GM12874 (cell line): ENCODE measurements around the gene CDC25C.

Experiments
- TF ChIP-seq, protein P1 (sequence below): IDR thresholded peaks from 2 replicates; pipeline ENCODE4 v1.5.1; 2011; ENCODE audit warnings: low read depth, mild to moderate bottlenecking, control low read depth, low read length, moderate library complexity; ENCODE audit not compliant: insufficient read depth

Gene CDC25C

GRCh38 chr5:138352722-138353559 is 21.3 kb upstream of the CDC25C start:
- TF ChIP-seq, protein P1, sequence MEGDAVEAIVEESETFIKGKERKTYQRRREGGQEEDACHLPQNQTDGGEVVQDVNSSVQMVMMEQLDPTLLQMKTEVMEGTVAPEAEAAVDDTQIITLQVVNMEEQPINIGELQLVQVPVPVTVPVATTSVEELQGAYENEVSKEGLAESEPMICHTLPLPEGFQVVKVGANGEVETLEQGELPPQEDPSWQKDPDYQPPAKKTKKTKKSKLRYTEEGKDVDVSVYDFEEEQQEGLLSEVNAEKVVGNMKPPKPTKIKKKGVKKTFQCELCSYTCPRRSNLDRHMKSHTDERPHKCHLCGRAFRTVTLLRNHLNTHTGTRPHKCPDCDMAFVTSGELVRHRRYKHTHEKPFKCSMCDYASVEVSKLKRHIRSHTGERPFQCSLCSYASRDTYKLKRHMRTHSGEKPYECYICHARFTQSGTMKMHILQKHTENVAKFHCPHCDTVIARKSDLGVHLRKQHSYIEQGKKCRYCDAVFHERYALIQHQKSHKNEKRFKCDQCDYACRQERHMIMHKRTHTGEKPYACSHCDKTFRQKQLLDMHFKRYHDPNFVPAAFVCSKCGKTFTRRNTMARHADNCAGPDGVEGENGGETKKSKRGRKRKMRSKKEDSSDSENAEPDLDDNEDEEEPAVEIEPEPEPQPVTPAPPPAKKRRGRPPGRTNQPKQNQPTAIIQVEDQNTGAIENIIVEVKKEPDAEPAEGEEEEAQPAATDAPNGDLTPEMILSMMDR = peak; percentile 73

DNA sequence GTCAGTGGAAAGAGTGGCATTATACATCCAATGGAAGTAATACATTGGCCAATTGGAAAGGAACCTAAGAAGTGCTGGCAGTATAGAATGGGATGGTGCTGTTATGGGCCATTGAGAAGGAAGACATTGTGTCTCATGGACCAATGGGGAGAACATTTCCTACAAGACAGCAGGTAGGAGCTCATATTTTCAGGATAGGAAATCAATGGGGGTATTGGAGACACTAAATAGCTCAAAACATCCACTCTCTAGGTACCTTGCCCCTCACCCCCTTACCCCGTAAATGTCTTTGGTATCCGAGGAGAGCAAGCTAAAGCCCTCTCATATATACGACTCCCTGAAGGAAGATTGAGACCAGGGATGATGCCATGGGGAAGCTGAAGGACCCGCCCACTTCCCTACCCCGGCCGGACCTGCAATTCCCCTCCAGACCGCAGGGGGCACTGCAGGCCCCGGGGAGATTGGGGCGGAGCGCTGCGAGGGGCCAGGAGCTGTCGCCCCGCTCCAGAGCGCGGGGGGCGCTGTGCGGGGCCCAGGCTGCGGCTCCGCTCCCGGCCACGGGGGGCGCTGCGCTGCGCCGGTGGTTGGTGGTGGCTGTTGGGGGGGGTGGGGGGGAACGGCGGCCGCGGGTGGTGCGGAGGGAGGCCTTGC is 20.6 kb upstream of the CDC25C start, which contains the start of gene KDM3B:
Gene KDM3B, plus strand, starts transcription at position 615 of the 651 bp plus-strand sequence. CDS start 111 bp downstream, outside the sequence.
- TF ChIP-seq, protein P1 = peak; percentile 100

DNA sequence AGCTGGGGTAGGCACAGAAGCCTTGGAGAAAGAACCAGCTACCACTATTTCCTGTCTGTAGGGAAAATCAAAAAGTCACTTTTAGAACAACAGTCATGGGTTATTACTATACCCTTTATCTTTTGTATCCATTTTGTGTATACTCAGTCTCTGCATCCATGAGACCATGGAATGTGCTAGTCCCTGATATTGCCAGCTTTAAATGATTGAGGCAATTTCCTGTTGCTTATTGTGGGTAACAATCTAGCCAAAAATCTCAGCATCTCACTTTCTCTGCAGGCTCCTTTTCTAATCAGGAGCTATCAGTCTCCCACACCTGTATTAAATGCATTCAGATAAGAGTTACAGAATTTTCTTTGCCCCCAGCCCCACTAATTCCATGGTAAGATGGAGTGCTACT is 19.9 kb upstream of the CDC25C start:
- TF ChIP-seq, protein P1 = no peak

- TF ChIP-seq, protein P1 = no peak
Observed at GRCh38 chr5:138351056-138351455, 19.5 kb upstream of the CDC25C start.

GRCh38 chr5:138350563-138350890 is 18.9 kb upstream of the CDC25C start:
- TF ChIP-seq, protein P1 = no peak

GRCh38 chr5:138349852-138350562 is 18.4 kb upstream of the CDC25C start:
- TF ChIP-seq, protein P1 = no peak

DNA sequence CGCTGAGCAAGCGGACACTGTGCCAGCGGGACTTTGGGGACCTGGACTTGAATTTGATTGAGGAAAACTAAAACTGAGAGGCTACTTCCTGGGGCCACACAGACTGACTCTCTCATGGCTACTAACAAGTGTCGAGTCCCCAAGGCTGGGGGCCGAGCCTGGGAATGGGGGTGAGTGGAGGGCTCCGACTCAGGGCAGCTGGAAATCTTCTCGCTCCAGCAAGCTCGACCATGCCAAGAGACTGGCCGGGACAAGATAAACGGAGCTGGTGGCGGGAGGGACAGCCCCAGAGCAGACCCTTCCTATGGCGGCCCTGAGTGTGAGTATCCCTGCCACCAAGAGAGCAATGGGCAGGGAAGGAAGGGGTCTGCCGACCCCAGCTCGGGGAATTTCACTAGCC is 15.3 kb upstream of the CDC25C start:
- TF ChIP-seq, protein P1 = no peak
